Endothelial cell of hepatic sinusoid (primary cell): ENCODE measurements around the gene ACACA.

ENCODE experiments used
- in situ Hi-C: cut with HindIII; loops from 2 replicates; pipeline ENCODE4 v1.10.0; 2017; ENCODE audit warnings: low sequenced_read_pairs

The ACACA gene

DNA sequence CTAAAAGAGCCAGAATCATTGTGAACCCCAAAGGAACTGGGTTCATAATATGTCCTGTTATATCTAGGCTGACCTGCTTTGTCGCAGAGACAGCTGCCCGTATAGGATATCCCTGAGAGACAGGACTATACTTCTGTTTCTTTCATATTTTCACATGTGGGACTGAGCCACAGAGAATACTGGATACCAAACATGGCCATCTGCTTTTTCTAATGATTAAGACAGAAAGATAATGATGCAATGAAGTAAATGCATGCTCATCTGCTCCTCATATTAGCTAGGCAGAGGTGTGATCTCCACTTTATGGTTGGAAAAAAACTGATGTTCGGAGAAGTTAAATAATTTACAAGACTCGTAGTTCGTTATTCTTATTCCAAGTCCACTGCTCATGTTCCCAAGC lies 297.5 kb downstream of the ACACA start:
- in situ Hi-C loops = no loop called here

DNA sequence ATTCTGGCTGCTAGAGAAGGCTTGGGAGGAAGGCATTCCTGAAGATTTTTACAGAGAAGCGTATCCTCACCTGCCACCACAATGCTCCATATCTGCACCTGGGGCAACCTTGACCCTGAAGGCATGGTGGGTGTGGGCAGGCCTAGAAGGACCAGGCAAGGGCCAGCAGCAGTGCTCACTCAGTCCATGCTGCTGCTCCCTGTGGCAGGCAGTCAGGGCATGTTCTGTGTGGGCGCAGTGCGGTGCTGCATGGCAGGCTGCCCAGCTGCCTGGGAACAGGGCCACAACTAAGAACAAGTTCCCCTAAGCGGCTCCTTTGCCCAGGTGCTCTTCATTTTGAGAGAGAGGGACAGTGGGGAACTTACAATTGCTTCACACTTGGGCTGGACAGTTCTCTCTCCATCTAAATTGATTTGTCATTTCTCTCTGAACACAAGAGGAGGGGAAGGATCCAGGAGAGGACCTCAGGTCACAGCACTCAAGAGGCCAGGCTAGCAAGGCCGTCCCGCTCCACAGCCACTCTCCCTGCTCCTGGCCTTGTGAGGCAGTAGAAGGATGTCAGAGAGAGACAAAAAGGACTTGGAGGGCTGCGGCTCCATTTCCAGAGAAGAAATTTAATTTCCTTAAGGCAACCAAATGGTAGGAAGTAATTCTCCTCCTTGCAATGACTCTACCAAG lies 299.1 kb downstream of the ACACA start:
- in situ Hi-C loops = no loop called here

DNA sequence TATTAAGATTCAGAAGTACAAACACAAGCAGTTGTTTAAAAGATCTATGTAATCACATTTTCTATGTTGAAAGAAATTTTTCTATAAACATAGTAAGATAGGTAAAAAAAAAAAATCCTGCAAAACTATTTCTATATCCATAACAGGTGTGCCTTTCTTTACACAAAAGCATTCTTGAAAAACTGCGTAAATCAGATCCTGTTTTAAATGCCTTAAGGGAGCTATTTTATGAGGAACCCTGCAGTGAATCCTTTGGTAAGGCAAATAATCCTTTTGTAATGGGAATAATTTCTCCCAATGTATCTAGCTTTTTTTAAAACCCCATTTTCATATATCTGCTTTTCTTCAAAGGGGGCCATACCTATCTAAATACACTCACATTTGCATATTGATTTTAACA lies 300.6 kb downstream of the ACACA start:
- in situ Hi-C loops = no loop called here

DNA sequence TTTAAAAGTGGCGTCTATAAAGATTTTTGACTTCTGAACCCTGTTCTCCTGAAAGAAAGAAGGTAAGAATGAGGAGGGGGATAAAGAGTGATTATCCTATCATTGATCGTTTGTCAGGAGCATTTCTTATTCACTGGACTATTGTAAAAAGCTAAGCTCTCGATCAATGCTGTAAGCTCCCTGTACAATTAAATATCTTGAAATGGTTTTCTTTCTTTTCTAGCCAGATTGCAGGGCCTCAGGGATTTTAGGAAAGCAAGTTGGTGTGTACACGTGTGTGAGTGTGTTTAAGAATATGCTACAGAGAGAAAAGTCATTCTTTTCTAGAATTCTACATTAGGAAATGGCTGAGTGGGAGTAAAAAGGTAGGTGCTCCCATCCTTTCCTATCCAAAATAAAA lies 303.4 kb downstream of the ACACA start:
- in situ Hi-C loops = no loop called here

DNA sequence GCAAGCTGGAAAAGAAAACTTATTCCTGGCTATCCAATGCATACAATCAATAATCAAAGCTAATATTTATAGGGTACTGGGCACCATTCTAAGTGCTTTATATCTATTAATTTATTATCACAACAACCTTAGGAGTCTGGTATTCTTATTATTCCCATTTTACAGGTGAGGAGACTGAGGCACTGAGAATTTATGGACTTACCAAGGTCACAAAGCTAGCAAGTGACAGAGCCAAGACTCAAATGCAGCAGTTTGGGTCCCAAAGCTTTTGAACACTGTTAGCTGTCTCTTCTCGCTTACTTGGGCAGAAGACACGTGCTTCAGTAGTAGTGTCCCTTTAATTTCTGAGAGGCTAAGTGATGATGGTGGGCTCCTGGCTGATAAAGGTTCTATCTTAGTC lies 305.3 kb downstream of the ACACA start:
- in situ Hi-C loops = no loop called here

DNA sequence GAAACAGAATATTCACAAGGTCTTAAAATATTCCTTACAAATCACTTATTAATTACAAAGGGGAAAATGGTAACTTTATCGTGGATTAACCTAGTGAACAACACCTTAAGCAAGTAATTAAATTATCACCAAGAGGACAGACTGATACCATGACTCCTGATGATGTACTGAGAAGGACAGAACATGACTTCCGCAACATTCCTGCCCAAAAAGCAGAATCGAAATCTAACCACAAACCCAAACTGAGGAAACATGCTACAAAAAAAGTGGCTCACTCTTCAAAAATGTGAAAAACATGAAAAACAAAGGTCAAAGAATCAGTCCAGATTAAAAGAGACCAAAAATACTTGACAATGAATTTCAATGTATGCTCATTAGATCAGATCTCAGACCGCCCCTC lies 306.4 kb downstream of the ACACA start:
- in situ Hi-C loops = no loop called here

DNA sequence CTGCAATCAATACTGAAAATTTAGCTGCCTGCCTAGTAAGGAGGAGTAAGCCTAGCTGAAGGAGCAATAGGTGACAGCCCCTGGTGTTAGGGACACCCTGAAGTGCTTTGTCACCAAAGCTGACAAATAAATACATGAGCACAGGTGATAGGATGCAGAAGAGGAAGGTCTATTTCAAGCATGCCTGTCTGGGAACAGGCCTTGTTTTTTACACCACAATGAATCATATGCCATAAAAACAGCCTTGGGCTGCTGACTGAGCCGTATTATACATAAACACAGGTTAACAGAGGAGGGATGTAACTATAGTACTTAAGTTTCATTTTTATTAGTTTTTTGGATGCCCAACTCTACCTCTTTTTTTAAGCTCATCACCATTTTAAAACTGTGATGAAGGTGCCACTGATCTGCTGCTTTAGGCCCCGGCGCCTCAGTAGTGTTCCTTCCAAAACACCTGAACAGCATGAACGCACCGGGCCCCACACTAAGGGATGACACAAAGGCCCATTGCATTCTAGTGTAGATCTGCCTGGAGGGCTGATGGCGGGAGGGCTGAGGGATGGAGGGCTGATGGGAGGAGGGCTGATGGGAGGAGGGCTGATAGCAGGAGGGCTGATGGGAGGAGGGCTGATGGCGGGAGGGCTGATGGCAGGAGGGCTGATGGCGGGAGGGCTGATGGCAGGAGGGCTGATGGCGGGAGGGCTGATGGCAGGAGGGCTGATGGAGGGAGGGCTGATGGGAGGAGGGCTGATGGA lies 307.5 kb downstream of the ACACA start:
- in situ Hi-C loops = no loop called here

DNA sequence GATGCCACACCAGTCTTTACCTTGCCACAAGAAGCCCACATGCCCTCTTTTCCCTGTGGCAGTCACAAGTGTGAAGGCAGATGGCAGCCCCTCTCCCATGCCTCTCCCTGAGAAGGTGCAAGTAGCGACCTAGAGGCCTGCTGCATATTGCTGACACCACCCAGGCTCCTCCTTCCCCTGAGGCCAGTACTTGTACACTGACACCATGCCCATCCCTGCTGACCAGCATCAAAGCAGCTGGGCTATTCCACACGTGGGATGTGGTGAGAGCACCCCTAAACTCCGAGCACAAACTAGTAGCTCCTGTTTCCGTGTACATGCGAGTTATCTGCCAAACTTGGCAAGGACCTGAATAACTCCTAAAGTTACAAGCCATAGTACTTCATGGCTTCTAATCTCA lies 308.5 kb downstream of the ACACA start:
- in situ Hi-C loops = no loop called here

DNA sequence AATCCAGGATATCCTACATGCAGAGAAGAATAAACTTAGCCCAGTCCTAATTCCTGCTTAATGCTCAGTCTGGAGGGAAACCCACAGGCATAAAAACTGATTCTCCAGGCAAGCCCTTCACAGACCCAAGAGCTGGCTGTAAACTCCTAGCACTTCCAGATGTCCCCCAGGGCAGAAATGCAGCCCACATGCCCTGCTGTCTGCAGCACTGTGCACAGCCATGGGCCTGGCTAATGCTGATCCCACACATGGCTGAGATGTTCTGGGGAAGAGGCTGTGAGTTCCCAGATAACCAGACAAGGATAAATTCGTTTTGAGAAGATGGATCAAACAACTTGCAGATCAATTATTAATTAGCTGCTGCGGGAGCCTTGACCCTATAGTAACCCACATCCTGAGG lies 309.5 kb downstream of the ACACA start:
- in situ Hi-C loops = no loop called here

DNA sequence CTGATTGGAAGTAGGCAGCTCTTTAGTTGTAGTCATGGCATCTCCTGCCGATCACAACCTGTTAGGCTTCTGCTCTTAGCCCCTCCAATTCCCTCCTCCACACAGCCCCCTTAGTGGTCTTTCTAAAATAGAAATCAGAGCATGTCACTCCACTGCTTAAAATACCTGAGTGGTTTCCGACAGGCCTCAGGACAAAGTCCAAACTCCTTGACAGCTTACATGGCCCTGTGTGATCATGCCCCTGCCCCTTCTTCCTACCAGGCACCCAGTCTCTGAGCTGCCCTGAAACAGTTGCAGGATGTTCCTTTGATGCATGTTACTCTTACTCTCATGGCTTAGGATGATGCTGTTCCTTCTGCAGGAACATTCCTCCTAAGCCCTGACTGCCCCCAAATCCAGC lies 310.6 kb downstream of the ACACA start:
- in situ Hi-C loops = no loop called here

DNA sequence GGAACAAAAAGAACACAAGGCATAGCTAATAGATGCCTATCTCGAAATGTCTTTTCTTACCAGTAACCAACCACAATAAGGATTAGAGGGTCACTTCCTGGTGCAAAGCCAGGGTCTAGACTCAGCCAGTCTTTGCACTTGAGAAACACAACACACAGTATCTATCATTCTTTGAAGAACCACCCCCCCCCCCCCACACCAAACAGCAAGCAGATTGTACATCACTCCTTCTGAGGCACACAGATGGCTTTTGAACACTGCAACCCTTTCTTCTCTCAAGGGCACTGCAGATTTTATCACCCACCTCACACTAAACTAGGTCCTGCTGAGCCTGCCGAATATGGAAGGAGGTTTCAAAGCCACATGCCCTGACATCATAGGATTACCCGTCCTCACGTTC lies 312.2 kb downstream of the ACACA start:
- in situ Hi-C loops = no loop called here

DNA sequence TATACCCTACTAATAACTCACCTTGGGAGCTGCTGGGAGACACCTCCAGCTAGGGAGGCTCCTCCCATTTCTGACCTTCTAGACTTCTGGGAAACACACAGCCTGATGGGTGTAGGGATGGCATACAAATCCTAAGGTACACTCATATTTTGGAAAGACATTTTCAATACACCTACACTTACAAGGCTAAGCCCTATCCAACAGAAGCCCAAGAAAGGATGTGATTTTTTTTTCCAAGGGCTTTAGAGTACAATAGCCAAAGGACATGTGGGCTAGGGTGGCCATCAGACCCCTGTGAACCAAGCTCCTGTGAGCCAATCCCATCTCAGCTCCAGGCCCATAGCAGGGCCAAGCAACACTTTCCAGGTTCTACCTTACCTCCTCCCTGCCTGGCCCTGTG lies 313.9 kb downstream of the ACACA start:
- in situ Hi-C loops = no loop called here

DNA sequence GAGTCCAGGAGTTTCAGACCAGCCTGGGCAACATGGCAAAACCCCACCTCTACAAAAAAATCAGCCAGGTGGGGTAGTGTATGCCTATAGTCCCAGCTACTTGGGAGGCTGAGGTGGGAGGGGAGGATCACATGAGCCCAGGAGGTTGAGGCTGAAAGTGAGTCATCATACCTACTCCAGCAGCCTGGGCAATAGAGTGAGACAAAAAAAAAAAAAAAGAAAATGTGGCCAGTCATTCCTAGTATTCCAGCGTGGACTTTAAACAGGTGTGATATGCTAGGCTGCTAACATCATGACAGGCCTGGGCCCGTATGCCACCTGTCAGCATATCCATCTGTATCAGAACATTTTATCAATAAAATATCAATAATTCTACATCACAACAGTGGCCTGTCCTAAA lies 314.6 kb downstream of the ACACA start:
- in situ Hi-C loops = no loop called here

DNA sequence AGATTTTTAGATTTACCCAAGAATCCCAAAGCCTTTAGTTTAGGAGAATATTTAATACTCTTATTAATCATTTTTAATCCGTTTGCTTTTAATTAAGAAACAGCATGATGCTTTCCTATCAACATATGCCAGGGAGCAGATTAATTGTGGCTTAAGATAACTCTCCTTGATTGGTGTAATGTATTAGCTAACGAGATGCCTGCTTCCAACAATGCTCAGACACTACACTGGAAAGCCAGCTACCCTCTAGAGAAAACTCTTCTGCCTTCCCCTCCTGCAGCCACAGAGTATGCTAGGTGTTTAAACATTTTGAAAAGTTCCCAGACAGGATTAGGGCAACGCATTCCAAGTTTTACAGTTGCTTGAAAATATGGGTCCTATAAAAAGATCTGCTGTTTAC lies 315.7 kb downstream of the ACACA start:
- in situ Hi-C loops = no loop called here

DNA sequence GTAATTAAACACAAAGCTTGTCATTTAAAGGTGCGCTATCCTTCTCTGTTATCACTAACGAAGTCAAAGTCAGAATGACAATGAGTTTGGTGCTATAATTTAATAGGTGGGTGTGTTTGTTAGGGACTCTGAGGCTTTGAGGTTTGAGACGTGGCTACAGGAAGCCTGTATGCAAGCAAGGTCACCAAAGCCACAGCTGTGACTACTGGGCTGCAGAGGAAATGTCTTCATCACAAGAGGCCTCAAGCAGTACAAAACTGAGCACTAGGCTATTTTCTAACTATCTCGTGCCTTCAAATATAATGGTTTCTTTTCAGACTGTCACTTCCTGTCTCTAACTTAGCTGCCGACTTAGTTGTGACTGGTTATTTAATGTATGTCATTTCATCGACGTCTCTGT lies 316.7 kb downstream of the ACACA start:
- in situ Hi-C loops = no loop called here

DNA sequence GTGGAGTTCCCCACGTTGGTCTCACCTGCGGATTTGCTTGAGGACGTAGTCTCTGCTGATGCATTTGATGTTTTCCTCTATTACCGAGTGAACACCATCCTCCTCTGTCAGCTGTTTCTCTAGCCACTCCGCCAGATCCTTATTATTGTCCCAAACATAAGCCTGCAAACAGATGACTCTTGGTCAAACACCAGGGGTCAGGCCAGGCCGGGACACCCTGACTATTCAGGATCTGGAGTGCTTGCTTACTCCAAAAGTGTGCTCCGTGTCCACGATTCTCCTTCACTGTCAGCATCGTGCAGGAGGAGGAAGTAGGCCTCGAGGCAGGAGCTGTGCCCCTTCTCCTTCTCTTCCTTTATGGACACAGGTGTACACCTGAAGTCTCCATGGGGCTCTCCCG lies 317.7 kb downstream of the ACACA start:
- in situ Hi-C loops = no loop called here

DNA sequence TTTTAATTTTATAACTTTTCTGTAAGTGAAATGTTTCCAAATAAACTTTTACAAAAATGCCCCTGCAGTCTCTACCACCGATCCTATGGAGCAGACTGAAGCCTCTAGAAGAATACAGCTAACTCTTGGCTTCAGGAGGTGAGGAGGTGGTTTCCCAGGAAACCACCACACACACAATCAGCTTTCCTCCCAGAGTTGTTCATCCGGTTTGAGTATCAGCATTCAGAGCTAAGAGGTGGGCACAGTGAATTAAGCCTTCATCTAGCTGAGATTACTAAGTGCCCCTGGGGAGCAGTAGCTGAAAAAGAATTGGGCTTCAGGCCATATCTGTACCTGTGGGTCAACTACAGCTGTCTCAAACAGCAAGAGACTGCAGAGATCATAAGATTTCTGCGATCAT lies 318.2 kb downstream of the ACACA start:
- in situ Hi-C loops = no loop called here

DNA sequence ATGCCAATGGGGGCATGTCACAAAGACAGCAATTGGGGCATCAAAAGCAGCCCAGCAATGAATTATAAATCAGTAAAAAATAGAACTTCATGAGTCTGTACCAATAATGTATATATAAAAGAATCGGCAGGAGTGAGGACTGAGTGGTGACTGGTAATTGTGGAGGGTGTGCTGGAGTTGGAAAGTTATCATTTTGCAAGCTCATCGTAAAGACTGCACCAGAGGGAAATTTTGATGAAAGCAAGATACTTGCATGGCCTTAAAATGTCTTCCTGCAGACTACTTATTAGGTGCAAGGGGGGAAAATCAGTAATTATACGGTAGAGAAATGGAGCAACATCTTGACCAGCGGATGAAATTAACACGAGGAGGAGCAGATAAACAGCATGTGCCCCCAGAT lies 319.0 kb downstream of the ACACA start:
- in situ Hi-C loops = no loop called here

DNA sequence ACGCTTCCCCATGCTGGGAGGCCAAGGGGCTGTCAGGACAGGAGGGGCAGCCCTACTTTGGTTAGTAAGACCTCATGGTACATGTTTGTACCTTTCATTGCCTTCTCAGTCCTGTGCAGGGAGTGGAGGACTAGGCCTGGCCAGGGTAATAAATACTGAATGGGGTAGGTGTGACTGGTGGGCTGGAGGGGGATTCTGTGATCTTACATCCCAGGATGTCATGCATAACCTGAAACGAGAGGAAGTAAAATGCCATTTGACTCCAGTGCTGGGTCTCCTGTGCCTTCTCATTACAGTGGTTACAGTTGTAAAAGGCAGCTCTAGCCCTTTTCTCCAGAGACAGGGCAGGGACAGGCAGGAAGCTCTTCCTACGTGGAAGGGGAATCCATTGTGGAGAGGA lies 319.7 kb downstream of the ACACA start:
- in situ Hi-C loops = no loop called here

DNA sequence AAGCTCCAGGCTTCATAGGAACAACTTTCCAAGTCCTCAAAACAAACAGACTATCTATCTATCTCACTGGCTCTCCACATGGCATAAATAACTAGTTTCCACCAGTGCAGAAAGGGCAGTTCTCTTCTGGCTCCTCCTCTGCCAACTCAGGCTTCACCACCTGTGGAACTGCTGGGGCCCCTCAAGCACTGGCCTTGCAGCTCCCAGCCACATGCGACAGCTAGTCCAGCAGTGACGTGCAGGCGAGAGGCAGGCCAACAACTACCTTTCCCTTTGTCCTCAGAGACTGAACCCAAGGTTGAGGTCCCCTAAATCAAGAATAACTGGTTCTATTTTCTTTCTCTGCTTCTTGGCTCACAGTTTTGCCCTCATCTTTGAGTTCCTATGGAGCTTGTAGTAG lies 320.3 kb downstream of the ACACA start:
- in situ Hi-C loops = no loop called here

DNA sequence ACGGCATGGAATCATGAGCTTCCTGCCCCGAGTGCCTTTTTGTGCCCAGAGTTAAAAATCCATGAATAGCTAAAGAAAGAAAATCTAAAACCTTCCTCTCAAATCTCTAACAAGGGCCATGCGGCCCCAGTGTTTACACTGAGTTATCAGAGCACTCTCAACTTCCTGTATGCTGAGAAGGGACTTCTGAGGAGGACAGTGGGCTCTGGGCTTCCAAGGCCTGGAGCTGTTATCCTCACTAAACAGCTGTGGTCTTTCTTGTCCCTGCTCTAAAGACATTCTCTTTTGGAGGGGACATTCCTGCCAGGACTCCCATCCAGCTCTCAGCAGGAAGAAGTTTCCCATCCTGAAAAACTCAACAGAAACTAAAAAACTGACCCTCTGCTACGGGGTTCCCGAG lies 322.3 kb downstream of the ACACA start:
- in situ Hi-C loops = no loop called here

DNA sequence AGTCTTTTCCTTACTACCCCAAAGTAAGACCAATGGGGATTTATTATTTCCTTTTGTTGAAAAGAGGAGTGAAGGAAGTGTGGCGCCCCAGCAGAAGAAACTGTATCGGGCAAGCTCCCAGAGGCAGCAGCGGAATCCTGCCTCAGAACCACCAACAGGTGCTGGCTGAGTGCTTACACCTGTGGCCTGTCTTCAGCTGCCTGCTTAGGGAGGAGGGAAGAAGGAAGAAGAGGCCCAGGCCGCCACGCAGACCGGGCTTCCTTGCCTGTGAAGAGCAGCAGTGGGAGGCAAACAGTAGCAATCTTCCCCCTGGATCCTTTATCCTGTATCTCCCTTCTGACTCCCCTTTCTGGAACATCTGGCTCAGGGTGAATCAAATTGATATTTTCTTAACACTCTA lies 323.2 kb downstream of the ACACA start:
- in situ Hi-C loops = no loop called here

DNA sequence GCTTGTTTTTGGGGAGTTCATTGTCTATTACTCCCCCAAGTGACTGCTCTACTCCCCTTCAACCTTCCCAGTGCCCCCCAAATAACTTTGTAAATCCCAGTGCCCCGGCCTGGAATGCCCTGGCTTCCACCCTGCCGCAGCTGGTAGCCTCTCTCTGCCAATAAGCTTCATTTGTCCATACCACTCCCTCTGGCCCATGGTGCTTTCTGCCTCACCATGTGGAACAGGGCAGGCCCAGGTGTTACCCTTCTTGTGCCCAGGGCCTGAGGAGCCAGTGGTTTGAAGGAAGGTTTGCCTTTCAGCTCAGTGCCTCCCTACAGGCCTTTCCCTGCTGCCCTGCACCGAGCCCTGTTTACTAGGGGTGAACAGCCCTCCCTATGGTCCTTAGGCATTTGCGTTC lies 323.7 kb downstream of the ACACA start:
- in situ Hi-C loops = no loop called here
